Naive B cell (primary cell): ENCODE results near the gene MAST3. TPM values are rescaled to one million over a fixed set of nuclear protein-coding genes. Genes with fewer than 3 reads are reported as not detected.
"Not testable (repeated sequence)": the region's sequence is repeated elsewhere in the genome, so short reads cannot be mapped to it uniquely, and the experiment has no call there.

Source experiments
- ATAC-seq, 2 donors: fragments of 150-1000 bp; cut with Tn5 transposase; 2 replicates each; pipeline ENCODE4 v1.10.0; 2021; ENCODE audit warnings: low read depth in 2 of 2, mild to moderate bottlenecking in 2 of 2, moderate library complexity in 2 of 2
- DNase-seq: peaks from one replicate; pipeline ENCODE4 v3.0.0; 2022
- H3K27ac Mint-ChIP-seq, 6 donors: one replicate each; pipeline ENCODE4 v1.8.0; 2020 to 2022; ENCODE audit warnings: mild to moderate bottlenecking in 6 of 6, mixed read lengths in 6 of 6, moderate library complexity in 5 of 6, inconsistent platforms in 2 of 6
- H3K27me3 Mint-ChIP-seq, 3 donors: one replicate each; pipeline ENCODE4 v1.8.0; 2021 to 2022; ENCODE audit warnings: mixed read lengths in 3 of 3, mild to moderate bottlenecking in 1 of 3
- H3K36me3 Mint-ChIP-seq, 2 donors: one replicate each; pipeline ENCODE4 v1.8.0; 2020 to 2022; ENCODE audit warnings: mixed read lengths in 2 of 2, inconsistent platforms in 1 of 2, mild to moderate bottlenecking in 1 of 2
- H3K4me1 Mint-ChIP-seq, 3 donors: one replicate each; pipeline ENCODE4 v1.8.0; 2020 to 2022; ENCODE audit warnings: mixed read lengths in 3 of 3, inconsistent platforms in 1 of 3, mild to moderate bottlenecking in 1 of 3, moderate library complexity in 1 of 3
- H3K4me3 Mint-ChIP-seq, 8 donors: one replicate each; pipeline ENCODE4 v1.8.0; 2020 to 2022; ENCODE audit warnings: mild to moderate bottlenecking in 8 of 8, mixed read lengths in 8 of 8, moderate library complexity in 8 of 8, inconsistent platforms in 2 of 8
- H3K9me3 Mint-ChIP-seq, 7 donors: one replicate each; pipeline ENCODE4 v1.8.0; 2020 to 2022; ENCODE audit warnings: mixed read lengths in 7 of 7, mild to moderate bottlenecking in 5 of 7, inconsistent platforms in 2 of 7, moderate library complexity in 1 of 7
- polyA plus RNA-seq, 6 donors: library from polyadenylated mRNA; unstranded; fragments of 300-500 nt; fragmentation: Illumina TruSeq; gene quantifications; one replicate each; pipeline ENCODE4 v1.2.3, GENCODE V29; 2021; ENCODE audit warnings: low read depth in 6 of 6

MAST3 gene
- polyA plus RNA-seq, 6 donors from 2014 or later, result 9.3 to 20.6 (median 13.3) TPM

GRCh38 chr19:18068395-18068794 is 29.2 kb upstream of the MAST3 start:
- H3K27ac Mint-ChIP-seq, result peak overlapping the region in 1 of 6 donors; percentile 16
- H3K4me3 Mint-ChIP-seq, result no peak overlapping the region
- no peaks in the 10 kb centered on the region for H3K27me3 Mint-ChIP-seq
- H3K4me1 Mint-ChIP-seq, result peaks cover 0 to 5% (median 4%) of the 10 kb centered on the region in 3 donors
- DNase-seq (no peak), ATAC-seq (no peak)
- no peaks in the 10 kb centered on the region for H3K9me3 Mint-ChIP-seq
- H3K36me3 Mint-ChIP-seq, result peaks cover 0 to 4% of the 10 kb centered on the region in 2 donors

- H3K36me3 Mint-ChIP-seq, result peaks cover 0 to 7% of the 10 kb centered on the region in 2 donors
- no peaks in the 10 kb centered on the region for H3K9me3 Mint-ChIP-seq
- DNase-seq, result no peak
- peaks cover 0 to 6% (median 0%) of the 10 kb centered on the region in 3 donors for H3K4me1 Mint-ChIP-seq
- H3K4me3 Mint-ChIP-seq, result peak overlapping the region in 1 of 8 donors; percentile 16
- H3K27ac Mint-ChIP-seq, result no peak overlapping the region
- ATAC-seq, result no peak
- H3K27me3 Mint-ChIP-seq, result no peaks in the 10 kb centered on the region
Observed at GRCh38 chr19:18069383-18069782, 28.2 kb upstream of the MAST3 start.

DNA sequence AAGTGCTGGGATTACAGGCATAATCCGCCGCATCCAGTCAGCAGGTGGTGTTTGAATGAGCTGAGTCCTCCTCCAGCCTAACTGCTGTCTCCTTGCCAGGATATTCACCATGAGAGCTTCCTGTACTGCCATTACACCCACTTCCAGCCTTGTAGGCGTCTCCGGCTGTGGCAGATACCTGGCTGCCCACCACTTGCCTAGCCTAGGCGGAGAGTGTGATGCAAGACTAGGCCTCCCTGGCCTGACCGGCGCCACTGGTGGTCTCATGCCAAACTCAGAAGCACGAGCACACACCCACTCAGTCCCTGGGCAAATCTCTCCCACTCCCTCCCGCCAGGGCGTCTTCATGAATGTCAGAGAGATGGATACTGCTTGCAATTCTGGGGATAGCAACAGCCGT is 27.4 kb upstream of the MAST3 start:
- H3K4me3 Mint-ChIP-seq, result no peak overlapping the region
- H3K27me3 Mint-ChIP-seq, result no peaks in the 10 kb centered on the region
- no peaks in the 10 kb centered on the region for H3K9me3 Mint-ChIP-seq
- ATAC-seq, result no peak
- peaks cover 0 to 7% of the 10 kb centered on the region in 2 donors for H3K36me3 Mint-ChIP-seq
- no peak for DNase-seq
- H3K27ac Mint-ChIP-seq, result no peak overlapping the region
- peaks cover 0 to 6% (median 0%) of the 10 kb centered on the region in 3 donors for H3K4me1 Mint-ChIP-seq

DNA sequence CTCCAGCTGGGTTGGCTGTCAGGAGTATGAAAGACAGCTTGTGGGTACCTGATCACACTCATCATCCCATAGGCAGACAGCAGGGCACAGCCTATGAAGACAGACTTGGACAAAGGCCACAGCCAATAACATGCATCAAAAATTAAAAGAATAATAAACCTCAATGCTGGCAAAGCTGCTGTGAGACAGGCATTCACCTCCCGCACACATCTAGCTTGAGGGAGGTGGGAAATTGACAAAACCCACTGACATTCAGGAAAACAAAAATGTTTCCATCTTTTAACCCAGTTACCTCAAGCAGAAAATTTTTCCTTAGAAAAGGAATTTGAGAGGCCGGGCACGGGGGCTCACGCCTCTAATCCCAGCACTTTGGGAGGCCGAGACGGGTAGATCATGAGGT is 25.2 kb upstream of the MAST3 start:
- H3K9me3 Mint-ChIP-seq, result no peaks in the 10 kb centered on the region
- H3K27ac Mint-ChIP-seq, result no peak overlapping the region
- no peaks in the 10 kb centered on the region for H3K27me3 Mint-ChIP-seq
- H3K4me1 Mint-ChIP-seq, result peaks cover 0 to 6% (median 0%) of the 10 kb centered on the region in 3 donors
- H3K4me3 Mint-ChIP-seq, result no peak overlapping the region
- DNase-seq, result no peak
- H3K36me3 Mint-ChIP-seq, result peaks cover 0 to 7% of the 10 kb centered on the region in 2 donors
- ATAC-seq, result no peak

DNA sequence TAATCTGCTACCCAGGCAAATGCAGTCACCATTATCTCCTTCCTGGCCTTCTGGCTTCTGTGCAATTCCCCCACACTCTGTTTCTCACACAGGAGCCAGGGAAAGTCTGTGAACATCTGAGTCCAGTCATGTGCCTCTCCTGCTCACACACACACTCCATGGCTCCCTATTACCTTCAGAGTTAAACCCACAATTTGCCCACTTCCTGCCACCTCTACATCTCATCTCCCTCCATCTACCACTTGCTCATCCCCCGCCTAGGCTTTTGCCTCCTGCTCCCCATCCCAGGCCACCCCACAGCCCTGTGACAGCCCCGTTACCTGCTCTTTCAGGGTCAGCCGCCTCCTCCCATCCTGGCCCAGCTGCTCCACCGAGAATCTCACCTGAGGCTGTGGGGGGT is 24.4 kb upstream of the MAST3 start:
- Mint-ChIP-seq H3K36me3 (peaks cover 0 to 7% of the 10 kb centered on the region in 2 donors), H3K27me3 (no peaks in the 10 kb centered on the region), H3K4me3 (no peak overlapping the region), H3K4me1 (peaks cover 0 to 6% (median 0%) of the 10 kb centered on the region in 3 donors), H3K27ac (peak overlapping the region in 2 of 6 donors; percentile 56 to 71), H3K9me3 (no peaks in the 10 kb centered on the region)
- DNase-seq, result no peak
- ATAC-seq, result no peak

- no peak for ATAC-seq
Observed at GRCh38 chr19:18074192-18074591, 23.4 kb upstream of the MAST3 start.

GRCh38 chr19:18083929-18084684 is 13.5 kb upstream of the MAST3 start:
- peaks cover 10 to 21% of the 10 kb centered on the region in 2 donors for H3K36me3 Mint-ChIP-seq
- H3K27me3 Mint-ChIP-seq, result no peaks in the 10 kb centered on the region
- H3K9me3 Mint-ChIP-seq, result peaks cover 0 to 9% (median 0%) of the 10 kb centered on the region in 7 donors
- ATAC-seq (no peak), DNase-seq (no peak)
- H3K4me3 Mint-ChIP-seq, result peak overlapping the region in 2 of 8 donors; percentile 22 to 31
- H3K27ac Mint-ChIP-seq, result peak overlapping the region in 1 of 6 donors; percentile 67
- peaks cover 32 to 37% (median 36%) of the 10 kb centered on the region in 3 donors for H3K4me1 Mint-ChIP-seq

More at GRCh38 chr19:18074192-18074591, 23.4 kb upstream of the MAST3 start:
- Mint-ChIP-seq H3K4me3 (no peak overlapping the region), H3K27ac (no peak overlapping the region), H3K4me1 (peaks cover 0 to 6% (median 0%) of the 10 kb centered on the region in 3 donors), H3K27me3 (no peaks in the 10 kb centered on the region), H3K9me3 (no peaks in the 10 kb centered on the region), H3K36me3 (peaks cover 0 to 7% of the 10 kb centered on the region in 2 donors)
- no peak for DNase-seq

DNA sequence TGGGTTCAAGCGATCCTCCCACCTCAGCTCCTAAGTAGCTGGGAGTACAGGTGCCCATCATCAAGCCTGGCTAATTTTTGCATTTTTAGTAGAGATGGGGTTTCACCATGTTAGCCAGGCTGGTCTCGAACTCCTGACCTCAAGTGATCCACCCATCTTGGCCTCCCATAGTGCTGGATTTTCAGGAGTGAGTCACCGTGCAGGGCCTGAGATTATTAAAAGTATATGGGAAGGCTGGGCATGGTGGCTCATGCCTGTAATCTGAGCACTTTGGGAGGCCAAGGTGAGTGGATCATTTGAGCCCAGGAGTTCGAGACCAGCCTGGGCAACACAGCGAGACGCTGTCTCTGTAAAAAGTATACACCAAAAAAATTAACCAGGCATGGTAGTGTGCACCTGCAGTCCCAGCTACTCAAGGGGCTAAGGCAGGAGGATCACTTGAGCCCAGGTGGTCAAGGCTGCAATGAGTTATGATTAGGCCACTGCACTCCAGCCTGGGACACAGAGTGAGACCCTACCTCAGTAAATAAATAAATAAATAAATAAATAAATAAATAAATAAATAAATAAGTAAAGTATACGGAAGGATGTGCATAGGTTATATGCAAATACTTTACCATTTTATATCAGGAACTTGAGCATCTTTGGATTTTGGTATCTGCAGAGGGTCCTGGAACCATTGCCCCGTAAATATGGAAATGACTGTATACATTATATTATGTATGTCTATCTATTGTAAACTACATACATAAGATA is 11.7 kb upstream of the MAST3 start:
- peak overlapping the region in 5 of 6 donors; percentile 93 to 98 (median 96) for H3K27ac Mint-ChIP-seq
- H3K4me1 Mint-ChIP-seq, result peaks cover 50 to 55% (median 54%) of the 10 kb centered on the region in 3 donors
- H3K4me3 Mint-ChIP-seq, result peak overlapping the region; percentile 85 to 96 (median 93)
- ATAC-seq, result no peak
- DNase-seq, result no peak
- peaks cover 0 to 9% (median 0%) of the 10 kb centered on the region in 7 donors for H3K9me3 Mint-ChIP-seq
- peaks cover 10 to 21% of the 10 kb centered on the region in 2 donors for H3K36me3 Mint-ChIP-seq
- no peaks in the 10 kb centered on the region for H3K27me3 Mint-ChIP-seq

GRCh38 chr19:18086590-18087138 is 10.9 kb upstream of the MAST3 start, which contains the start of gene IL12RB1:
IL12RB1 (minus strand) TSS chr19:18086934; CDS start chr19:18086823, 111 bp downstream.
- peak within 1 kb of the TSS; percentile 85 to 96 (median 93) for H3K4me3 Mint-ChIP-seq

GRCh38 chr19:18089096-18089541 is 8.5 kb upstream of the MAST3 start:
- Mint-ChIP-seq H3K4me1 (peaks cover 51 to 75% (median 52%) of the 10 kb centered on the region in 3 donors), H3K27ac (peak overlapping the region; percentile 76 to 98 (median 95)), H3K4me3 (peak overlapping the region; percentile 56 to 85 (median 74))
- H3K9me3 Mint-ChIP-seq, H3K27me3 Mint-ChIP-seq, H3K36me3 Mint-ChIP-seq: not testable (repeated sequence)
- ATAC-seq (peak; percentile 65 to 69), DNase-seq (peak; percentile 42)

More at GRCh38 chr19:18086590-18087138, 10.9 kb upstream of the MAST3 start, which contains the start of gene IL12RB1:
- DNase-seq, result peak; percentile 57
- H3K27me3 Mint-ChIP-seq, result no peaks in the 10 kb centered on the region
- H3K9me3 Mint-ChIP-seq, result peaks cover 0 to 9% (median 0%) of the 10 kb centered on the region in 7 donors
- H3K36me3 Mint-ChIP-seq, result peaks cover 10 to 21% of the 10 kb centered on the region in 2 donors
- peak; percentile 40 to 43 for ATAC-seq
- H3K4me1 Mint-ChIP-seq, result peaks cover 56 to 63% (median 60%) of the 10 kb centered on the region in 3 donors
- H3K27ac Mint-ChIP-seq, result peak within 1 kb of the TSS; percentile 93 to 98 (median 96)

DNA sequence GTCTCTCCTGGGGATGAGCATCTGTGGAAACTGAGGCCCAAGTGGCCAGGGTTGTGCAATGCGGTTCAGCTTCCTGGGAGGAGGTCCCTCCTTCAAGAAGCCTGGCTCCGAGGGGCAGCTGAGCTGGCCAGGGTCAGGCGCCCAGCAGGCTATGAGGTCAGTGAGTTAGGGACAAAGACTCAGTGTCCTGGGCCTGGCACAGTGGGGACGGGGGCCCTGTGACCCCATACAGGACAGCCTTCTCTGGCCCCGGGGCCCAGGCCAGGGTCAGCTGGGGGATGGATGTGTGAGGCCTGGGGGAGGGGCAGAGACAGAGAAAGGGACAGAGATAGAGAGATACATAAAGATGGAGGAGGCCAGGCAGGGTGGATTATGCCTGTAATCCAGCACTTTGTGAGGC is 7.9 kb upstream of the MAST3 start:
- peaks cover 46 to 71% (median 46%) of the 10 kb centered on the region in 3 donors for H3K4me1 Mint-ChIP-seq
- peak overlapping the region; percentile 16 to 98 (median 96) for H3K27ac Mint-ChIP-seq
- no peak for ATAC-seq
- DNase-seq, result no peak
- H3K27me3 Mint-ChIP-seq, result no peaks in the 10 kb centered on the region
- no peaks in the 10 kb centered on the region for H3K36me3 Mint-ChIP-seq
- no peaks in the 10 kb centered on the region for H3K9me3 Mint-ChIP-seq
- H3K4me3 Mint-ChIP-seq, result peak overlapping the region in 5 of 8 donors; percentile 65 to 85 (median 76)

DNA sequence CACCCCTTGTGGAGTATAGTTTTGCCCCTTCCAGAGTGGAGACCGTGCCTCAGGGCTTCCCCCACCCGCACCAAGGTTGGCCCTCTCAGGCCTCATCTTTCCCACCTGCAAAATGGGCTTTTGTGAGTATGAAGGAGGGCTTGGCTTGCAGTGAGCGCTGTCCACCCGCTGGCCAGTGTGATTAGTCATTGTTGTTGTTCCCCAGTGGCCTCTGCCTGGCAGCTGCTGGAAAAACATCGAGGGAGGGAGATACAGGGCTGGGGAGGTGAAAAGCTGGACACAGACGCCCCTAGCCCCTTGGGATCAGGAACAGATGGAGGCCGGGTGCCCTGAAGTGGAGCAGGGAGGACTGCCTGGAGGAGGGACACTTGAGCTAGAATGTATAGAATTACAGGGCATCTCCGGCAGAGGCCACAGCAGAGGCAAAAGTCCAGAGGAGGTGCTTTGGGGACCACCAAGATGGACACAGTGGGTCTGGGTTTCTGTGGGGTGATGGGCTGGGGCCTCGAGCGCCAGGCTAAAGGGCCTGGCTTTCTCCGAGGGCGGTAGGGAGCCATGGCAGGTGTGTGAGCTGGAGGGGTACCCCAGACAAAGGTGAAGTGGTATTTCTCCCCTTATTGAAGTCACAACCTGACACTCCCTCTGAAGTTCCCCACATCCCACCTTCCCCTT is 6.9 kb upstream of the MAST3 start:
- Mint-ChIP-seq H3K27me3 (no peaks in the 10 kb centered on the region), H3K36me3 (no peaks in the 10 kb centered on the region), H3K4me1 (peaks cover 42 to 76% (median 46%) of the 10 kb centered on the region in 3 donors), H3K4me3 (peak overlapping the region; percentile 53 to 87 (median 64)), H3K27ac (peak overlapping the region; percentile 96 to 98 (median 97)), H3K9me3 (no peaks in the 10 kb centered on the region)
- DNase-seq (no peak), ATAC-seq (no peak)
